HepG2 (cell line): ENCODE data around the gene CHRNB4. TPM values are rescaled to one million over a fixed set of nuclear protein-coding genes. Genes with fewer than 3 reads are reported as not detected.

Experiments
- ATAC-seq: fragments of 200-7000 bp; cut with Tn5 transposase; 3 replicates; pipeline ENCODE4 v1.9.1; 2020; ENCODE audit warnings: mild to moderate bottlenecking, moderate library complexity
- BruUV-seq: library from RNA; stranded (reverse); fragments of 400-500 nt; replicated peaks from 2 replicates; lab custom pipeline; 2021; lab: Mats Ljungman, UMichigan
- CTCF ChIA-PET: fragments of 300-600 bp; formaldehyde crosslinking; extraction: SDS; loops from one replicate; lab custom pipeline; 2021; ENCODE audit warnings: low total read pairs, inconsistent platforms, low intra/inter-chr PET ratio; lab: Yijun Ruan, JAX
- POLR2A ChIA-PET: fragments of 350-600 bp; sonication (Branson Sonifier 250); formaldehyde crosslinking; loops from one replicate; lab custom pipeline; 2020; ENCODE audit warnings: antibody characterized with exemption, inconsistent platforms; lab: Yijun Ruan, JAX
- DNase-seq: peaks from one replicate; pipeline ENCODE4 v3.0.0-alpha.2; 2015; ENCODE audit warnings: low spot score
- FAIRE-seq: peaks from 3 replicates; lab custom pipeline; 2011; peaks lifted over from hg19 to GRCh38; lab: Jason Lieb, UNC
- H2AFZ ChIP-seq: one replicate; pipeline ENCODE4 v1.6.1; 2011; ENCODE audit warnings: low read length, inconsistent platforms
- H3K27ac ChIP-seq: fragments of 300-600 bp; 3 replicates; pipeline ENCODE4 v1.8.0; 2011; ENCODE audit warnings: mixed run types, mild to moderate bottlenecking, mixed read lengths, low read length, inconsistent platforms; ENCODE audit not compliant: insufficient read depth; ENCODE audit errors: extremely low read length
- H3K27me3 ChIP-seq, 2 experiments: fragments of 200-600 bp in 1 of 2; 2 replicates in 1 of 2; 3 replicates in 1 of 2; pipeline versions ENCODE4 v1.6.0 to v1.8.0; 2011; ENCODE audit warnings: low read length in 2 of 2, mild to moderate bottlenecking in 2 of 2, moderate library complexity in 2 of 2, inconsistent platforms in 1 of 2; ENCODE audit not compliant: insufficient read depth in 2 of 2, control insufficient read depth in 1 of 2
- H3K36me3 ChIP-seq, 2 experiments: fragments of 200-600 bp in 1 of 2; replicated peaks in 1 of 2; 2 replicates in 1 of 2; 3 replicates in 1 of 2; pipeline versions ENCODE4 v1.5.1 to v1.8.0; 2011; ENCODE audit warnings: low read length in 2 of 2, inconsistent platforms in 1 of 2; ENCODE audit not compliant: insufficient read depth in 2 of 2, control insufficient read depth in 1 of 2
- H3K4me1 ChIP-seq: 2 replicates; pipeline ENCODE4 v1.5.1; 2012; ENCODE audit warnings: low read length, inconsistent platforms; ENCODE audit not compliant: insufficient read depth
- H3K4me2 ChIP-seq: 2 replicates; pipeline ENCODE4 v1.6.0; 2011; ENCODE audit warnings: low read depth, low read length, inconsistent platforms
- H3K4me3 ChIP-seq, 3 experiments: fragments of 200-600 bp in 1 of 3; sonication (generic), shearing (Covaris generic) in 1 of 3; replicated peaks in 1 of 3; 2 replicates each; pipeline ENCODE4 v1.5.1; 2011 to 2016; ENCODE audit warnings: low read length in 3 of 3, inconsistent platforms in 2 of 3, low read depth in 2 of 3, mild to moderate bottlenecking in 2 of 3, control low read depth in 1 of 3, mixed read lengths in 1 of 3; ENCODE audit not compliant: insufficient read depth in 1 of 3
- H3K79me2 ChIP-seq: one replicate; pipeline ENCODE4 v1.6.1; 2011; ENCODE audit warnings: low read length, inconsistent platforms; ENCODE audit not compliant: insufficient read depth
- H3K9ac ChIP-seq: 2 replicates; pipeline ENCODE4 v1.6.0; 2011; ENCODE audit warnings: mild to moderate bottlenecking, low read depth, low read length, inconsistent platforms; ENCODE audit not compliant: insufficient read depth
- H3K9me3 ChIP-seq: 2 replicates; pipeline ENCODE4 v1.5.1; 2012; ENCODE audit warnings: mild to moderate bottlenecking, low read length
- H4K20me1 ChIP-seq: 2 replicates; pipeline ENCODE4 v1.6.0; 2011; ENCODE audit warnings: inconsistent platforms, mild to moderate bottlenecking, low read length, moderate library complexity; ENCODE audit not compliant: insufficient read depth
- EP300 ChIP-seq, 3 experiments: sonication (generic) in 1 of 3; formaldehyde crosslinking in 1 of 3; IDR thresholded peaks; 2 replicates each; pipeline versions ENCODE4 v1.5.1 to v1.6.1; 2011 to 2020; ENCODE audit warnings: low read depth in 2 of 3, low read length in 2 of 3, borderline replicate concordance in 1 of 3, improper control_type of control experiment in 1 of 3, mild to moderate bottlenecking in 1 of 3, missing genetic modification reagents in 1 of 3, moderate library complexity in 1 of 3
- HNRNPK ChIP-seq: fragments of 200-400 bp; formaldehyde crosslinking; IDR thresholded peaks from 2 replicates; pipeline ENCODE4 v1.6.1; 2018; ENCODE audit warnings: low read length, low read depth, moderate library complexity, mild to moderate bottlenecking; ENCODE audit not compliant: poor library complexity, severe bottlenecking
- NFIB ChIP-seq: sonication (generic); formaldehyde crosslinking; IDR thresholded peaks from 2 replicates; pipeline ENCODE4 v1.9.0; 2021; ENCODE audit warnings: missing genetic modification reagents, mild to moderate bottlenecking, borderline replicate concordance
- PHB2 ChIP-seq: fragments of 450-650 bp; IDR thresholded peaks from 2 replicates; pipeline ENCODE4 v1.6.1; 2018; ENCODE audit not compliant: partially characterized antibody
- PRMT3 ChIP-seq: sonication (generic); formaldehyde crosslinking; IDR thresholded peaks from 2 replicates; pipeline ENCODE4 v1.8.1; 2022; ENCODE audit warnings: low read depth, mild to moderate bottlenecking, moderate library complexity, missing genetic modification reagents, borderline replicate concordance
- XRCC5 ChIP-seq: fragments of 200-400 bp; formaldehyde crosslinking; optimal IDR thresholded peaks from 2 replicates; pipeline ENCODE3; 2017; ENCODE audit warnings: mild to moderate bottlenecking, low read length
- ZBTB4 ChIP-seq: sonication (generic); formaldehyde crosslinking; IDR thresholded peaks from 2 replicates; pipeline ENCODE4 v1.4.0; 2020; ENCODE audit warnings: missing genetic modification reagents, mild to moderate bottlenecking, borderline replicate concordance
- ZNF318 ChIP-seq: sonication (generic); formaldehyde crosslinking; IDR thresholded peaks from 2 replicates; pipeline ENCODE4 v1.4.0; 2020; ENCODE audit warnings: mild to moderate bottlenecking, missing genetic modification reagents
- ZNF331 ChIP-seq: sonication (generic); formaldehyde crosslinking; IDR thresholded peaks from 2 replicates; pipeline ENCODE4 v1.4.0; 2020; ENCODE audit warnings: missing genetic modification reagents
- ZNF383 ChIP-seq: sonication (generic); formaldehyde crosslinking; IDR thresholded peaks from 2 replicates; pipeline ENCODE4 v1.4.0; 2020; ENCODE audit warnings: missing genetic modification reagents, mild to moderate bottlenecking, borderline replicate concordance
- WGBS: methylation state at CpG from one replicate; pipeline ENCODE4 v1.1.6; 2017; ENCODE audit warnings: low lambda C conversion rate; 5-methylcytosine and 5-hydroxymethylcytosine counted together
- in situ Hi-C: cut with HindIII; loops from 2 replicates; pipeline ENCODE4 v1.10.0; 2017; ENCODE audit warnings: low pct_unique_long_range_greater_than_20kb; ENCODE audit not compliant: extremely low pct_ligation_motif_present
- intact Hi-C: fragments of 100-400 bp; cut with micrococcal nuclease; formaldehyde crosslinking; loops from one replicate; pipeline ENCODE4 v1.10.0; 2022; ENCODE audit not compliant: unreplicated experiment
- polyA plus RNA-seq, 8 experiments: library from polyadenylated mRNA; depleted of rRNA in 3 of 8; stranded (reverse) in 7 of 8; unstranded in 1 of 8; fragments of >200 nt; fragmentation: Illumina TruSeq in 4 of 8; extraction: Trizol in 4 of 8; gene quantifications; 2 replicates each; pipeline versions ENCODE4 v1.2.1 to v1.2.3, GENCODE V29; 2011 to 2016; ENCODE audit warnings: low read depth in 4 of 8, missing spikeins in 1 of 8, mixed read lengths in 1 of 8; ENCODE audit not compliant: insufficient read depth in 1 of 8
- total RNA-seq, 5 experiments: library from RNA; depleted of rRNA; stranded (reverse); fragments of >200 nt; fragmentation: Illumina TruSeq; extraction: Trizol; gene quantifications; 2 replicates each; pipeline ENCODE4 v1.2.3, GENCODE V29; 2016; ENCODE audit warnings: low read depth in 1 of 5

CHRNB4 gene
- total and polyA plus RNA-seq, 2 of the 13 experiments (the other 11 are each of a cell fraction or from before 2014, with no cell fraction given) = not detected

- Histone ChIP-seq H3K4me2 (no peak overlapping the region), H3K9ac (no peak overlapping the region), H2AFZ (no peak overlapping the region), H3K4me3 (no peak overlapping the region), H3K27ac (no peak overlapping the region), H3K79me2 (no peaks in the 10 kb centered on the region), H4K20me1 (no peaks in the 10 kb centered on the region), H3K9me3 (peaks cover 6% of the 10 kb centered on the region; the same call in 1 of the 2 replicates), H3K27me3 (0 out of 5 replicates have a peak, but pooled peaks cover 0 to 3% of the 10 kb centered on the region in 2 experiments), H3K4me1 (peaks cover 31% of the 10 kb centered on the region), H3K36me3 (no peaks in the 10 kb centered on the region)
- 49% methylated on average over 2 of the region's 2 CpGs for WGBS
- POLR2A ChIA-PET = no interaction called here
- FAIRE-seq (no peak), DNase-seq (no peak), ATAC-seq (no peak)
- no TSS peak for BruUV-seq
- CTCF ChIA-PET = no interaction called here
- in situ Hi-C loops (no loop called here), intact Hi-C loops (no loop called here)
- TF ChIP-seq NFIB (CRISPR knock-in tag) (no peak), PHB2 (no peak), ZNF331 (CRISPR knock-in tag) (no peak), HNRNPK (no peak), XRCC5 (no peak), ZBTB4 (CRISPR knock-in tag) (no peak), ZNF318 (CRISPR knock-in tag) (no peak), PRMT3 (CRISPR knock-in tag) (no peak), ZNF383 (CRISPR knock-in tag) (no peak), EP300 (IDR thresholded peaks at IDR 0.05; ENCODE audit: low read depth in 2 of 2, low read length in 2 of 2) (no peak), EP300 (CRISPR knock-in tag; IDR thresholded peaks at IDR 0.05; ENCODE audit: borderline replicate concordance) (no peak)
These were observed 28.0 kb upstream of the CHRNB4 start for GRCh38 chr15:78668987-78669386.
